K562 (cell line): ENCODE results near the gene CHGA. TPM values are rescaled to one million over a fixed set of nuclear protein-coding genes. Genes with fewer than 3 reads are reported as not detected.

ENCODE experiments used
- ATAC-seq: fragments of 200-7000 bp; cut with Tn5 transposase; 3 replicates; pipeline ENCODE4 v1.9.1; 2020; ENCODE audit warnings: moderate library complexity
- BruUV-seq: library from RNA; stranded (reverse); fragments of 400-500 nt; replicated peaks from 2 replicates; lab custom pipeline; 2021; lab: Mats Ljungman, UMichigan
- CTCF ChIA-PET: fragments of 300-600 bp; formaldehyde crosslinking; extraction: SDS; loops from one replicate; lab custom pipeline; 2021; ENCODE audit warnings: low intra/inter-chr PET ratio; lab: Yijun Ruan, JAX
- POLR2A ChIA-PET: fragments of 300-600, 350-650 bp; sonication (Branson Sonifier 250); formaldehyde crosslinking; extraction: SDS; loops from one replicate; lab custom pipeline; 2021; ENCODE audit warnings: antibody characterized with exemption, inconsistent platforms; lab: Yijun Ruan, JAX
- DNase-seq, 4 experiments: peaks; one replicate each; pipeline versions ENCODE4 v3.0.0 to v3.0.0-alpha.2; 2011 to 2018; ENCODE audit warnings: low spot score in 3 of 4, mixed read lengths in 3 of 4; ENCODE audit errors: extremely low read depth in 1 of 4
- FAIRE-seq: peaks from 2 replicates; lab custom pipeline; 2011; peaks lifted over from hg19 to GRCh38; lab: Jason Lieb, UNC
- H2AFZ ChIP-seq: 2 replicates; pipeline ENCODE4 v1.6.0; 2011; ENCODE audit warnings: low read depth, low read length, control low read depth, inconsistent platforms
- H3K27ac ChIP-seq: fragments of 200-600 bp; 3 replicates; pipeline ENCODE4 v1.8.0; 2011; ENCODE audit warnings: low read depth, mild to moderate bottlenecking, control low read depth, inconsistent platforms, low read length, moderate library complexity, mixed read lengths; ENCODE audit errors: extremely low read depth
- H3K27me3 ChIP-seq, 2 experiments: fragments of 300-600 bp in 1 of 2; 2 replicates in 1 of 2; 3 replicates in 1 of 2; pipeline versions ENCODE4 v1.6.0 to v1.8.0; 2011; ENCODE audit warnings: inconsistent platforms in 2 of 2, low read length in 2 of 2, mild to moderate bottlenecking in 1 of 2, mixed read lengths in 1 of 2, moderate library complexity in 1 of 2; ENCODE audit not compliant: control insufficient read depth in 2 of 2, insufficient read depth in 2 of 2
- H3K36me3 ChIP-seq: fragments of 300-600 bp; 3 replicates; pipeline ENCODE4 v1.8.0; 2011; ENCODE audit warnings: mild to moderate bottlenecking, low read length, inconsistent platforms; ENCODE audit not compliant: control insufficient read depth, insufficient read depth
- H3K4me1 ChIP-seq, 2 experiments: fragments of 200-600 bp in 1 of 2; replicated peaks in 1 of 2; 2 replicates in 1 of 2; 3 replicates in 1 of 2; pipeline versions ENCODE4 v1.5.1 to v1.8.0; 2011; ENCODE audit warnings: inconsistent platforms in 2 of 2, low read length in 2 of 2, mild to moderate bottlenecking in 1 of 2, mixed read lengths in 1 of 2, moderate library complexity in 1 of 2; ENCODE audit not compliant: control insufficient read depth in 2 of 2, insufficient read depth in 2 of 2
- H3K4me2 ChIP-seq: 2 replicates; pipeline ENCODE4 v1.6.1; 2011; ENCODE audit warnings: low read length, control low read depth, inconsistent platforms, mixed read lengths; ENCODE audit not compliant: insufficient read depth
- H3K4me3 ChIP-seq: fragments of 200-600 bp; sonication (generic), shearing (Covaris generic); 2 replicates; pipeline ENCODE4 v1.5.1; 2016; ENCODE audit warnings: control low read depth, inconsistent platforms
- H3K79me2 ChIP-seq: fragments of 200-600 bp; 3 replicates; pipeline ENCODE4 v1.8.0; 2011; ENCODE audit warnings: low read length, inconsistent platforms; ENCODE audit not compliant: control insufficient read depth, insufficient read depth
- H3K9ac ChIP-seq, 2 experiments: 2 replicates each; pipeline versions ENCODE4 v1.6.0 to v1.6.1; 2011; ENCODE audit warnings: low read depth in 2 of 2, low read length in 2 of 2, control low read depth in 1 of 2, inconsistent platforms in 1 of 2, mild to moderate bottlenecking in 1 of 2, mixed read lengths in 1 of 2; ENCODE audit not compliant: insufficient read depth in 1 of 2
- H3K9me1 ChIP-seq: one replicate; pipeline ENCODE4 v1.6.0; 2011; ENCODE audit warnings: inconsistent platforms, mild to moderate bottlenecking, low read length, moderate library complexity; ENCODE audit not compliant: control insufficient read depth, insufficient read depth
- H3K9me3 ChIP-seq: replicated peaks from 2 replicates; pipeline ENCODE4 v1.5.1; 2011; ENCODE audit warnings: low read depth, low read length, inconsistent platforms; ENCODE audit not compliant: control insufficient read depth, insufficient read depth
- H4K20me1 ChIP-seq: replicated peaks from 2 replicates; pipeline ENCODE4 v1.6.1; 2011; ENCODE audit warnings: low read length, inconsistent platforms, mixed read lengths; ENCODE audit not compliant: control insufficient read depth, insufficient read depth
- BCL6 ChIP-seq: fragments of 250-450 bp; sonication (Bioruptor Pico); IDR thresholded peaks from 2 replicates; pipeline ENCODE4 v1.4.0; 2020
- BRF1 ChIP-seq: IDR thresholded peaks from 3 replicates; pipeline ENCODE4 v1.6.1; 2011; ENCODE audit warnings: borderline replicate concordance, mild to moderate bottlenecking; ENCODE audit not compliant: insufficient read length; ENCODE audit errors: extremely low read depth
- CEBPG ChIP-seq, 3 experiments: fragments of 200-800 bp in 1 of 3; sonication (Bioruptor generic) in 1 of 3; sonication (generic) in 1 of 3; formaldehyde crosslinking in 1 of 3; IDR thresholded peaks in 2 of 3; conservative IDR thresholded peaks in 1 of 3; 2 replicates each; pipeline versions ENCODE4 v1.6.1 to v1.8.0; 2016 to 2022; ENCODE audit warnings: missing compliant biosample characterization in 2 of 3, missing genetic modification characterization in 2 of 3, mild to moderate bottlenecking in 1 of 3, missing genetic modification reagents in 1 of 3
- CTBP1 ChIP-seq: fragments of 450-650 bp; IDR thresholded peaks from 2 replicates; pipeline ENCODE4 v1.6.1; 2016; ENCODE audit warnings: borderline replicate concordance
- KLF6 ChIP-seq: fragments of 250-450 bp; sonication (Bioruptor Pico); IDR thresholded peaks from 2 replicates; pipeline ENCODE4 v1.4.0; 2020; ENCODE audit warnings: mild to moderate bottlenecking, moderate library complexity, borderline replicate concordance
- NRF1 ChIP-seq, 2 experiments: fragments of 450-650 bp; IDR thresholded peaks in 1 of 2; conservative IDR thresholded peaks in 1 of 2; 2 replicates each; pipeline ENCODE4 v1.6.1; 2014; ENCODE audit warnings: mild to moderate bottlenecking in 2 of 2
- PTTG1 ChIP-seq: fragments of 450-650 bp; IDR thresholded peaks from 2 replicates; pipeline ENCODE4 v1.6.1; 2016; ENCODE audit warnings: low read depth, mild to moderate bottlenecking, missing genetic modification characterization, missing compliant biosample characterization
- STAT5B ChIP-seq: fragments of 250-450 bp; sonication (Bioruptor Pico); IDR thresholded peaks from 2 replicates; pipeline ENCODE4 v1.8.0; 2021; ENCODE audit warnings: mild to moderate bottlenecking, inconsistent platforms
- ZNF253 ChIP-seq: fragments of 250-450 bp; sonication (Bioruptor Pico); conservative IDR thresholded peaks from 2 replicates; pipeline ENCODE4 v1.6.1; 2021; ENCODE audit warnings: mild to moderate bottlenecking
- WGBS: fragments of 100-300 bp; shearing (Covaris generic); methylation state at CpG from one replicate; pipeline ENCODE4 v1.1.6; 2016; ENCODE audit warnings: low coverage, mixed read lengths; ENCODE audit not compliant: insufficient coverage; ENCODE audit errors: missing lambda C conversion rate; 5-methylcytosine and 5-hydroxymethylcytosine counted together
- in situ Hi-C: fragments of 300-500 bp; cut with MboI; formaldehyde crosslinking; loops from 4 replicates; pipeline ENCODE4 v1.15.0; 2018; ENCODE audit warnings: inconsistent platforms, mixed read lengths
- intact Hi-C: fragments of 100-400 bp; cut with micrococcal nuclease; formaldehyde crosslinking; loops from 2 replicates; pipeline ENCODE4 v1.14.2; 2022
- polyA plus RNA-seq, 8 experiments: library from polyadenylated mRNA; depleted of rRNA in 4 of 8; stranded (reverse) in 5 of 8; unstranded in 3 of 8; fragments of >200 nt; fragmentation: Nextera tagmentation in 2 of 8; fragmentation: Illumina TruSeq in 1 of 8; extraction: Ambion mirVana in 2 of 8; extraction: Trizol in 1 of 8; gene quantifications; 2 replicates each; pipeline versions ENCODE4 v1.2.1 to v1.2.3, GENCODE V29; 2011 to 2014; ENCODE audit warnings: inconsistent platforms in 1 of 8, missing spikeins in 1 of 8
- total RNA-seq, 7 experiments: library from RNA; depleted of rRNA in 6 of 7; stranded (reverse); fragments of >200 nt in 6 of 7; fragmentation: Illumina TruSeq in 2 of 7; extraction: Trizol in 2 of 7; gene quantifications; 2 replicates each; pipeline versions ENCODE4 v1.2.1 to v1.2.3, GENCODE V29; 2011 to 2021; ENCODE audit warnings: low replicate concordance in 1 of 7
- TF ChIP-seq, protein P1 (sequence below): fragments of 150-350 bp; IDR thresholded peaks from 2 replicates; pipeline ENCODE4 v1.6.1; 2014; ENCODE audit warnings: low read depth, mild to moderate bottlenecking, low read length, borderline replicate concordance
- TF ChIP-seq, protein P2 (sequence below): fragments of 250-450 bp; sonication (Bioruptor Pico); IDR thresholded peaks from 2 replicates; pipeline ENCODE4 v1.5.1; 2021; ENCODE audit warnings: mild to moderate bottlenecking
- TF ChIP-seq, protein P3 (sequence below): fragments of 250-450 bp; sonication (Bioruptor Pico); IDR thresholded peaks from 2 replicates; pipeline ENCODE4 v1.5.0; 2021; ENCODE audit warnings: mild to moderate bottlenecking, moderate library complexity

CHGA gene
- total and polyA plus RNA-seq, 9 of the 15 experiments (the other 6 are each of a cell fraction or from before 2014, with no cell fraction given) = not detected

DNA sequence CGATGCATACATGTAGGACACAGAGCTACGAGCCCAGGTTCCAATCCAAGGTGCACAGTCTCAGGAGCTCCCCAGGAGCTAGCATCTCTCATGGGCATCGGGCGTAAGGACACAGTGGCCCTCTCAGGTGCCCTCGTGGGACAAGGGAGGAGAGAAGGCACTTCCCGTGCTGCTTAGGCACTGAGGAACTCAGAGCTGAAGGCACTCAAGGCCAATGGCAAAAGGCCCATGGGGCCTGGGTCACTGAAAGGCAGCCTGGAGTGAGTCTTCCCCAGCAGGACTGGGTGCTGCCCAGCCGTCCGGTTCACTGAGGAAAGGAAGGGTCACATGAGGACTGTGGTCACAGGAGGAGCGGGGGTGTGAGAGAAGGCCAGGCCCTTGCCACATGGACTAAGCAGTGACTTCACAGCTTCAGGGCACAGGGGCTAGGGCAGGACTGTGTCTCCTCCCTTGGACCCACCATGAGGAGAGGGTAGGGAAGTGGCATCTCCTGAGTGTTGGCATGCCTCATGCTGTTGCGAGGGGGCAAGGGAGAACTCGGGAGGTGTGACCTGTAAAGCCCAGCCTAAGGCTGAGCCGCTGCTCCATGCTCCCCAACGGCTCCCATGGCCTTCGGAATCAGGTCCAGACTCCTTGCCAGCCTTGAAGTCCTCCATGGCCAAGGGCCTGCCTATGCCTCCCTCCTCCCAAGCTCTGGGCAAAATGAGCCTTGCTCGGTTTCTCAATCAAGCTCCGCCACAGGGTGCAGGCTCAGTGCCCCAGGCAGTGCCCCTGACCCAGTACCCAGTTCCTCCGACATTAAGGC, 51.8 kb downstream of the CHGA start:
- H3K27me3 ChIP-seq = no peaks in the 10 kb centered on the region
- in situ Hi-C loops (no loop called here), intact Hi-C loops (no loop called here)
- H2AFZ ChIP-seq = no peak overlapping the region
- BruUV-seq = no TSS peak
- ATAC-seq = no peak
- no peaks in the 10 kb centered on the region for H3K9me3 ChIP-seq
- H3K36me3 ChIP-seq = no peaks in the 10 kb centered on the region; the same call in 2 of the 3 replicates
- no peak overlapping the region for H3K4me2 ChIP-seq
- POLR2A ChIA-PET = interaction anchor here (0.6 to 1.2 kb wide), 2 partner anchors 9 to 10 kb away, joined by 3 to 4 read pairs; no protein-coding TSS in a partner anchor
- FAIRE-seq = no peak
- H3K4me3 ChIP-seq = no peak overlapping the region
- no peaks in the 10 kb centered on the region for H3K9me1 ChIP-seq
- DNase-seq = no peak
- H3K9ac ChIP-seq = no peak overlapping the region
- WGBS = 85% methylated on average over 11 of the region's 17 CpGs
- no peaks in the 10 kb centered on the region for H3K79me2 ChIP-seq
- H3K27ac ChIP-seq = no peak overlapping the region
- CTCF ChIA-PET = no interaction called here
- peaks cover 0 to 10% of the 10 kb centered on the region in 2 experiments; a peak in 1 of 5 replicates for H3K4me1 ChIP-seq
- H4K20me1 ChIP-seq = no peaks in the 10 kb centered on the region
- TF ChIP-seq, protein P1, sequence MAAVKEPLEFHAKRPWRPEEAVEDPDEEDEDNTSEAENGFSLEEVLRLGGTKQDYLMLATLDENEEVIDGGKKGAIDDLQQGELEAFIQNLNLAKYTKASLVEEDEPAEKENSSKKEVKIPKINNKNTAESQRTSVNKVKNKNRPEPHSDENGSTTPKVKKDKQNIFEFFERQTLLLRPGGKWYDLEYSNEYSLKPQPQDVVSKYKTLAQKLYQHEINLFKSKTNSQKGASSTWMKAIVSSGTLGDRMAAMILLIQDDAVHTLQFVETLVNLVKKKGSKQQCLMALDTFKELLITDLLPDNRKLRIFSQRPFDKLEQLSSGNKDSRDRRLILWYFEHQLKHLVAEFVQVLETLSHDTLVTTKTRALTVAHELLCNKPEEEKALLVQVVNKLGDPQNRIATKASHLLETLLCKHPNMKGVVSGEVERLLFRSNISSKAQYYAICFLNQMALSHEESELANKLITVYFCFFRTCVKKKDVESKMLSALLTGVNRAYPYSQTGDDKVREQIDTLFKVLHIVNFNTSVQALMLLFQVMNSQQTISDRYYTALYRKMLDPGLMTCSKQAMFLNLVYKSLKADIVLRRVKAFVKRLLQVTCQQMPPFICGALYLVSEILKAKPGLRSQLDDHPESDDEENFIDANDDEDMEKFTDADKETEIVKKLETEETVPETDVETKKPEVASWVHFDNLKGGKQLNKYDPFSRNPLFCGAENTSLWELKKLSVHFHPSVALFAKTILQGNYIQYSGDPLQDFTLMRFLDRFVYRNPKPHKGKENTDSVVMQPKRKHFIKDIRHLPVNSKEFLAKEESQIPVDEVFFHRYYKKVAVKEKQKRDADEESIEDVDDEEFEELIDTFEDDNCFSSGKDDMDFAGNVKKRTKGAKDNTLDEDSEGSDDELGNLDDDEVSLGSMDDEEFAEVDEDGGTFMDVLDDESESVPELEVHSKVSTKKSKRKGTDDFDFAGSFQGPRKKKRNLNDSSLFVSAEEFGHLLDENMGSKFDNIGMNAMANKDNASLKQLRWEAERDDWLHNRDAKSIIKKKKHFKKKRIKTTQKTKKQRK = no peak
- no peak for TF ChIP-seq NRF1 (conservative IDR thresholded peaks at IDR 0.05 in 1 of 2, IDR thresholded peaks at IDR 0.05 in 1 of 2)
- no peak for TF ChIP-seq CEBPG (CRISPR knock-in tag; IDR thresholded peaks at IDR 0.05)
- TF ChIP-seq CEBPG (tag; conservative IDR thresholded peaks at IDR 0.05 in 1 of 2, IDR thresholded peaks at IDR 0.05 in 1 of 2) = no peak
- TF ChIP-seq BRF1 = no peak
- no peak for TF ChIP-seq PTTG1 (tag)
- TF ChIP-seq ZNF253 (CRISPR knock-in tag) = no peak
- TF ChIP-seq BCL6 (CRISPR knock-in tag) = no peak
- TF ChIP-seq, protein P2, sequence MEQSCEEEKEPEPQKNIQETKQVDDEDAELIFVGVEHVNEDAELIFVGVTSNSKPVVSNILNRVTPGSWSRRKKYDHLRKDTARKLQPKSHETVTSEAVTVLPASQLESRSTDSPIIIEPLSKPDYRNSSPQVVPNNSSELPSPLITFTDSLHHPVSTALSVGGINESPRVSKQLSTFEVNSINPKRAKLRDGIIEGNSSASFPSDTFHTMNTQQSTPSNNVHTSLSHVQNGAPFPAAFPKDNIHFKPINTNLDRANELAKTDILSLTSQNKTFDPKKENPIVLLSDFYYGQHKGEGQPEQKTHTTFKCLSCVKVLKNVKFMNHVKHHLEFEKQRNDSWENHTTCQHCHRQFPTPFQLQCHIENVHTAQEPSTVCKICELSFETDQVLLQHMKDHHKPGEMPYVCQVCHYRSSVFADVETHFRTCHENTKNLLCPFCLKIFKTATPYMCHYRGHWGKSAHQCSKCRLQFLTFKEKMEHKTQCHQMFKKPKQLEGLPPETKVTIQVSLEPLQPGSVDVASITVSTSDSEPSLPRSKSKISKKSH (CRISPR knock-in tag) = no peak
- TF ChIP-seq STAT5B (CRISPR knock-in tag) = no peak
- TF ChIP-seq, protein P3, sequence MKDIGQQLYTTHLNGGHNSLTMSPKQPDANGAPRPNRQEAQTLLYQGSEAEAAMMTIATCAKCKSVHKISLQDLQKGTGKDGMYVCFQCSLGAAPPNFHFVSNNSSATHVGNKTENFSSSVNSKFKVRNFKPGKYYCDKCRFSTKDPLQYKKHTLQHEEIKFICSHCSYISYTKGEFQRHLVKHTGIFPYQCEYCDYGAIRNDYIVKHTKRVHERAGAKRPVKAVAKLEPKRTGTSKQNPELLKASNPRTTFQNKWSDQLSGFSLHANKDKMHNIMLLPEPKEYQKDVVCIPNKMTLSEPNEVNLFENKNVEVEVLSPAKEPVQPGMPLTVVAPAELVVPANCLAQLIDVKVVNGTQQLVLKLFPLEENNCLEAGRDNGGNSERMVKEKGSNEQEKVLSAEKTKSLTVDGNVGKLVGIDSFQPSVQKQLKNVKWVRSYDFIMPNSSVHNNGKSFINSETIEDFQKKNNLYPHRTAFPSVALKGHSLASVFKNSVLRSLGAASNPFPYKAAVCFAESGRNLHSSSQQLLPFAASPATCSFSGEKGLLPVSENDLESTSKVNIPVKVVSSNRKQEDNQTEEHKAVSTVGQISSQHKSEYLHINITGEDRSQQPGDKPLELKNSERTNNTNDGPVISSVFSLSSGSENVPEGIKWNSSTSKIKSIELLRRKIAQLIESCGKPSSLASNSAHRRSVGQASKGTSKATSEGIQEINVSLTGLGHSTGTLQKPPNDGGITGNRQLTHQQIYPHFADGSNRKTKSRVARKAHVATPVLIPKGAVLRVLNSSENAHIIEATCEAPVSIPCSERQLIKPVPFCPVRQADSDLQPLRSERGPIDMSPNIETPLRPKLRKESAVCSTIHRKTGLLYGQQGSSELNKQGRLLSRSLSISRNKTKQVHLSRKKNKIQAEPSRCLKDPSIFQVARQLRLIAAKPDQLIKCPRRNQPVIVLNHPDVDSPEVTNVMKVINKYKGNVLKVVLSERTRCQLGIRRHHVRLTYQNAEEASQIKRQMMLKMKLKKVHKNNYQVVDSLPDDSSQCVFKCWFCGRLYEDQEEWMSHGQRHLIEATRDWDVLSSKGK (CRISPR knock-in tag) = no peak
- no peak for TF ChIP-seq KLF6 (CRISPR knock-in tag)
- no peak for TF ChIP-seq CTBP1
